HEK293T (cell line): ENCODE measurements around the gene UGT3A2.
"Not testable (repeated sequence)": the region's sequence is repeated elsewhere in the genome, so short reads cannot be mapped to it uniquely, and the experiment has no call there.

Experiments used
- CTCF ChIA-PET: fragments of 350-600 bp; formaldehyde crosslinking; extraction: SDS; loops from one replicate; lab custom pipeline; 2021; ENCODE audit warnings: antibody characterized with exemption, inconsistent platforms; lab: Yijun Ruan, JAX
- POLR2A ChIA-PET: fragments of 350-600 bp; formaldehyde crosslinking; extraction: SDS; loops from one replicate; lab custom pipeline; 2020; ENCODE audit warnings: antibody characterized with exemption, inconsistent platforms; lab: Yijun Ruan, JAX
- DNase-seq: peaks from one replicate; pipeline ENCODE4 v3.0.0; 2012; ENCODE audit warnings: mixed read lengths; ENCODE audit errors: extremely low spot score
- ARNT ChIP-seq: fragments of 450-650 bp; IDR thresholded peaks from 2 replicates; pipeline ENCODE4 v1.6.1; 2017; ENCODE audit warnings: mild to moderate bottlenecking
- BHLHE40 ChIP-seq: fragments of 450-650 bp; IDR thresholded peaks from 2 replicates; pipeline ENCODE4 v1.6.1; 2016; ENCODE audit warnings: mild to moderate bottlenecking, moderate library complexity, borderline replicate concordance
- CTBP1 ChIP-seq: fragments of 450-650 bp; IDR thresholded peaks from 2 replicates; pipeline ENCODE4 v1.6.1; 2016; ENCODE audit warnings: borderline replicate concordance
- ELF4 ChIP-seq: fragments of 450-650 bp; IDR thresholded peaks from 2 replicates; pipeline ENCODE4 v1.6.1; 2017; ENCODE audit warnings: antibody characterized with exemption
- FOXA1 ChIP-seq: fragments of 450-650 bp; IDR thresholded peaks from 2 replicates; pipeline ENCODE4 v1.6.1; 2016; ENCODE audit warnings: mild to moderate bottlenecking
- FOXK2 ChIP-seq: fragments of 450-650 bp; IDR thresholded peaks from 2 replicates; pipeline ENCODE4 v1.6.1; 2016; ENCODE audit warnings: mild to moderate bottlenecking
- FOXM1 ChIP-seq: fragments of 450-650 bp; IDR thresholded peaks from 2 replicates; pipeline ENCODE4 v1.6.1; 2017; ENCODE audit warnings: mild to moderate bottlenecking, borderline replicate concordance
- HDGF ChIP-seq: fragments of 450-650 bp; IDR thresholded peaks from 2 replicates; pipeline ENCODE4 v1.6.1; 2017; ENCODE audit warnings: antibody characterized with exemption, borderline replicate concordance
- L3MBTL2 ChIP-seq: fragments of 450-650 bp; conservative IDR thresholded peaks from 2 replicates; pipeline ENCODE4 v1.6.1; 2016; ENCODE audit warnings: mild to moderate bottlenecking
- LEF1 ChIP-seq: fragments of 450-650 bp; IDR thresholded peaks from 2 replicates; pipeline ENCODE4 v1.6.1; 2017; ENCODE audit warnings: mild to moderate bottlenecking, borderline replicate concordance
- NFRKB ChIP-seq: fragments of 450-650 bp; IDR thresholded peaks from 2 replicates; pipeline ENCODE4 v1.6.1; 2016; ENCODE audit warnings: mild to moderate bottlenecking, moderate library complexity
- PKNOX1 ChIP-seq: fragments of 450-650 bp; IDR thresholded peaks from 2 replicates; pipeline ENCODE4 v1.6.1; 2016
- SP1 ChIP-seq: fragments of 450-650 bp; IDR thresholded peaks from 2 replicates; pipeline ENCODE4 v1.6.1; 2017
- SUZ12 ChIP-seq: fragments of 450-650 bp; IDR thresholded peaks from 2 replicates; pipeline ENCODE4 v1.6.1; 2016; ENCODE audit warnings: mild to moderate bottlenecking
- TARDBP ChIP-seq: fragments of 450-650 bp; IDR thresholded peaks from 2 replicates; pipeline ENCODE4 v1.6.1; 2016
- ZNF384 ChIP-seq: fragments of 450-650 bp; IDR thresholded peaks from 2 replicates; pipeline ENCODE4 v1.6.1; 2016

The UGT3A2 gene

GRCh38 chr5:36045895-36046294 is 20.8 kb downstream of the UGT3A2 start:
- POLR2A ChIA-PET: no interaction called here
- CTCF ChIA-PET: no interaction called here
- TF ChIP-seq SUZ12: no peak
- no peak for TF ChIP-seq BHLHE40
- no peak for TF ChIP-seq ARNT
- no peak for TF ChIP-seq FOXK2
- TF ChIP-seq ELF4: no peak
- no peak for TF ChIP-seq SP1
- TF ChIP-seq NFRKB: no peak
- TF ChIP-seq ZNF384: no peak
- no peak for TF ChIP-seq HDGF
- TF ChIP-seq PKNOX1: no peak
- TF ChIP-seq FOXA1: no peak
- TF ChIP-seq FOXM1: no peak
- TF ChIP-seq L3MBTL2: no peak
- DNase-seq: no peak

GRCh38 chr5:36041537-36041845 is 25.2 kb downstream of the UGT3A2 start:
- TF ChIP-seq FOXA1 (no peak), TARDBP (no peak), FOXK2 (no peak), SP1 (no peak), SUZ12 (no peak), ZNF384 (no peak), FOXM1 (no peak), CTBP1 (no peak), L3MBTL2 (no peak), LEF1 (no peak), ELF4 (no peak)
- CTCF ChIA-PET: no interaction called here
- POLR2A ChIA-PET: no interaction called here

GRCh38 chr5:36040651-36041536 is 25.8 kb downstream of the UGT3A2 start:
- no peak for DNase-seq
- POLR2A ChIA-PET: no interaction called here
- CTCF ChIA-PET: no interaction called here

More at GRCh38 chr5:36041537-36041845, 25.2 kb downstream of the UGT3A2 start:
- no peak for DNase-seq

GRCh38 chr5:36035696-36036095 is 31.0 kb downstream of the UGT3A2 start:
- ChIA-PET CTCF (no interaction called here), POLR2A (no interaction called here)
- DNase-seq: no peak
- TF ChIP-seq ARNT (no peak), NFRKB (no peak), CTBP1 (no peak), LEF1 (no peak), FOXK2 (no peak), L3MBTL2 (no peak), FOXM1 (no peak), SUZ12 (no peak), ZNF384 (no peak), PKNOX1 (no peak), HDGF (no peak), SP1 (no peak), FOXA1 (no peak), ELF4 (no peak), TARDBP (no peak)

More at GRCh38 chr5:36040651-36041536, 25.8 kb downstream of the UGT3A2 start:
- TF ChIP-seq CTBP1: no peak
- no peak for TF ChIP-seq BHLHE40
- TF ChIP-seq ZNF384: no peak
- TF ChIP-seq TARDBP: no peak
- no peak for TF ChIP-seq L3MBTL2
- no peak for TF ChIP-seq FOXM1
- TF ChIP-seq FOXA1: no peak
- TF ChIP-seq SUZ12: no peak
- TF ChIP-seq HDGF: no peak
- TF ChIP-seq ARNT: no peak
- TF ChIP-seq NFRKB: no peak
- TF ChIP-seq ELF4: no peak
- TF ChIP-seq LEF1: no peak
- TF ChIP-seq PKNOX1: no peak
- TF ChIP-seq SP1: no peak
- no peak for TF ChIP-seq FOXK2

GRCh38 chr5:36034536-36035134 is 32.0 kb downstream of the UGT3A2 start:
- DNase-seq, POLR2A ChIA-PET, CTCF ChIA-PET: not testable (repeated sequence)

GRCh38 chr5:36033486-36033885 is 33.2 kb downstream of the UGT3A2 start:
- ChIA-PET CTCF (no interaction called here), POLR2A (no interaction called here)
- DNase-seq: no peak
- TF ChIP-seq PKNOX1 (no peak), FOXK2 (no peak), SP1 (no peak), TARDBP (no peak), CTBP1 (no peak), FOXM1 (no peak), NFRKB (no peak), ELF4 (no peak), SUZ12 (no peak)
